Lower leg skin (tissue), 3 donors: Measurements from ENCODE around the gene PCNX1.

Source experiments
- POLR2A ChIP-seq, 2 donors: fragments of 450-650 bp; IDR thresholded peaks; one replicate each; pipeline ENCODE4 v1.6.1; 2016 to 2017; ENCODE audit warnings: antibody characterized with exemption in 2 of 2, mild to moderate bottlenecking in 1 of 2, moderate library complexity in 1 of 2
- TF ChIP-seq, protein P1 (sequence below), 3 donors: fragments of 450-650 bp; IDR thresholded peaks; one replicate each; pipeline ENCODE4 v1.5.1; 2016; ENCODE audit warnings: antibody characterized with exemption in 3 of 3, mild to moderate bottlenecking in 3 of 3, moderate library complexity in 2 of 3

- TF ChIP-seq, protein P1, sequence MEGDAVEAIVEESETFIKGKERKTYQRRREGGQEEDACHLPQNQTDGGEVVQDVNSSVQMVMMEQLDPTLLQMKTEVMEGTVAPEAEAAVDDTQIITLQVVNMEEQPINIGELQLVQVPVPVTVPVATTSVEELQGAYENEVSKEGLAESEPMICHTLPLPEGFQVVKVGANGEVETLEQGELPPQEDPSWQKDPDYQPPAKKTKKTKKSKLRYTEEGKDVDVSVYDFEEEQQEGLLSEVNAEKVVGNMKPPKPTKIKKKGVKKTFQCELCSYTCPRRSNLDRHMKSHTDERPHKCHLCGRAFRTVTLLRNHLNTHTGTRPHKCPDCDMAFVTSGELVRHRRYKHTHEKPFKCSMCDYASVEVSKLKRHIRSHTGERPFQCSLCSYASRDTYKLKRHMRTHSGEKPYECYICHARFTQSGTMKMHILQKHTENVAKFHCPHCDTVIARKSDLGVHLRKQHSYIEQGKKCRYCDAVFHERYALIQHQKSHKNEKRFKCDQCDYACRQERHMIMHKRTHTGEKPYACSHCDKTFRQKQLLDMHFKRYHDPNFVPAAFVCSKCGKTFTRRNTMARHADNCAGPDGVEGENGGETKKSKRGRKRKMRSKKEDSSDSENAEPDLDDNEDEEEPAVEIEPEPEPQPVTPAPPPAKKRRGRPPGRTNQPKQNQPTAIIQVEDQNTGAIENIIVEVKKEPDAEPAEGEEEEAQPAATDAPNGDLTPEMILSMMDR (IDR thresholded peaks at IDR 0.05) = no peak
- TF ChIP-seq POLR2A (IDR thresholded peaks at IDR 0.05) = no peak
Measured at GRCh38 chr14:71062581-71063303, 155.5 kb downstream of the PCNX1 start.
